SHP77 treated with DMSO at 0.1 percent for 48 hours (cell line): ENCODE data around the gene NUP188.
A peak's percentile ranks its signal among the peaks of the same experiment; 100 is the strongest.

Source experiments
- DNase-seq: peaks from one replicate; lab custom pipeline; 2025; lab: John Stamatoyannopoulos, UW

NUP188 gene

DNA sequence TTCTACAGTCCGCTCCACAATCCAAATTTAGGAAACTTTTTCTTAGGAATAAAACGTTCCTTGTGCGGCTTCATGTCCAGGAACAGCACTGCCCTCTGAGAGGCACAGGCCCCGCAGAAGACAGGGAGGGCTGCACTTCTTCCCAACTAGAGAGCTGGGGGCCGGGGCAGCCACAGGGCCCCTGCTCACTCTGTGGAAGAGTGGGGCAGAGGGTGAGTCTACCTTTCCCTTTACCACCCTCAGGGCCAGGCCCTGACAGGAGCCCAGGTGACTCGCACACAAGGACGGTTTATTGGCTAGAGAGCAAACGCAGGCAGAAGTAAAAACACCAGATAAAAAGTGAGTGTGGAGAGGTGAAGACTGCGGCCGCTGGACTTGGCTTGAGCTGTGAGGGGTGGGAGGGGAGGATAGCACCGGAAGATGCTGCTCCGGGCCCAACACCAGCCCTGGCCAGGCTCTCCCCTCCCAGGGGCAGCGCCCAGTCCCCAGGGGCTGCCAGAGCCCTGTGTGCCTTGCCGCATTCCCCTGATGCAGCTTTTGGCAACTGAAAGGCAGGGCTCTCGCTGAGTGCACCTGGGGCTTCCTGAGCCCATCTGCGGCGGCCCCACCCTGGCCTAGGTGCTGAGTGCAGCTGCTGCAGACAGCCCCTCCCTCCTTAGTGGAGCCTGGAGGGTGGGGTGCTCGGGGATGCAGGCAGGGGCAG lies 60.4 kb downstream of the NUP188 start:
- no peak for DNase-seq

DNA sequence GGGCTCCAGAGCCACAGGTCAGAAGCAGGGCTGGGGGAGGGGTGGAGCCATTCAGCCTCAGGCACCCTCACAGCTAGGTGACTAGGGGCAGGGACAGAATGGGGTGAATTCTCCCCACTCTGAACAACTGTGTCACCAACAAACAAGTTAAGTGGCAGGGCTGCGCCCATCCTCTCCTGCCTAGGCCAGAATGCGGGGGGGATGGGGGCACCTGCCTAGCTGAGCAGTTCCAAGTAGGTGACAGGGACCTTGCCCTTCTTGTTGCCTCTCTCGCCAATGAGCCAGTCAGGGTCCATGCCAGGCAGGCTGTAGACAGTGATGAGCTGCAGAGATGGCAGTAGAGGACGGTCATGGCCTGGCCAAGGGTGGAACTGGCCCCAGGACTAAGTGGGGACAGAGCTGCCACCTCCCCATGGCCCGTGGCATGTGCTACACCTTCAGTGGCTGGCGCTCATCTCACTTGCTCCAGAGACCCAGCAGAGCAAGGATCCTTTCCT lies 61.0 kb downstream of the NUP188 start:
- no peak for DNase-seq

DNA sequence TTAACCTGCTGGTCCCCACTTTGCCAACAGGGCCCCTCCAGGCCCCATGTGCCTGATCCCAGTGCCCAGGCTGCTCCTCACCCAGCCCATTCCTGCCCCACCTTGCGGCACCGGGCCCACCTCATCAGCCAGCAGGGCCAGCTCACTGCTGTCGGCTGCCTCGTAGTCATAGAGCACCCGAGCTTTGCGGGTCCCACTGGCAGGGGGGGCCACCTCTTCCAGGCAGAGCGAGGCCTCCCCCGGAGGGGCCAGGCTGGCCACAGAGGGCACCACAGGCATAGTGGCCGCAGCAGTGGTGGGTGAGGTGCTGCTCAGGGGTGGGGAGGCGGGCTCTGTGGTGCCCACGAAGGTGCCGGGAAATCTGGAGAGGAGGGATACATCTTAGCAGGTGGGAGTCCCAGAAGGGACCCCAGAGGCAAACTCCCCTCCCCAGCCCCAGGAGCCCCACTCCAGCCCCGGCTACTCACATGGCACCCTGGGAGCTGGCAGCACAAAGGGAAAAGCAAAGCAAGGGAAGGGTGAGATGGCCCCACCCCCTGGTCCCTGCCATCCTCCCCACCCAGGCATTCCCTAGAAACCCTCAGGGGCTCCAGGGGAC lies 61.6 kb downstream of the NUP188 start:
- DNase-seq, result no peak

DNA sequence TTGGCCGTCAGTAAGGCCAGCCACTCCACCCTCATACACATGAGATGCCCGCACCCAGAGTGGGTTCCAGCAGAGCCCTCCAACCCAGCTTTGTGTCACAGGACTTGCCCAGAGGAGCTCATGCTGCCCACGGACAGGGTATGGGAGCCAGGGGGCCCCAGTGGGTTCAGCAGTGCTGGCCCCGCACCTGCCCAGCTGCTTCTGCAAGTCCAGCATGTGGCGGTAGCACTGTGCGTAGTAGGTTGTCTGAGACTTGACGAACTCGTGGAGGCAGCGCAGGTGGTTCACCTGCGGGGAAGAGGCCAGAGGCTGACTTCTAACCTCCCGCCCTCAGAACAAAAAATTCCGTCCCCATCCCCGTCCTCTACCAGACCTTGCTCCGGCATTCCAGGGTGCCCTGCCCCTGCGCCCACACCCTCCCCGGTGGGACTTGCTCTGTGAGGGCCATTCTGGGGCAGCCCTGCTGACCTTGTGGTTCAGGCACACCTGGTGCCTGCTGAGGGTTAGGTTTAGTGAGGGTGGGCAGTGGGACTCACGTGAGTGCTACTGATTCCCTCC lies 62.2 kb downstream of the NUP188 start:
- DNase-seq, result no peak

DNA sequence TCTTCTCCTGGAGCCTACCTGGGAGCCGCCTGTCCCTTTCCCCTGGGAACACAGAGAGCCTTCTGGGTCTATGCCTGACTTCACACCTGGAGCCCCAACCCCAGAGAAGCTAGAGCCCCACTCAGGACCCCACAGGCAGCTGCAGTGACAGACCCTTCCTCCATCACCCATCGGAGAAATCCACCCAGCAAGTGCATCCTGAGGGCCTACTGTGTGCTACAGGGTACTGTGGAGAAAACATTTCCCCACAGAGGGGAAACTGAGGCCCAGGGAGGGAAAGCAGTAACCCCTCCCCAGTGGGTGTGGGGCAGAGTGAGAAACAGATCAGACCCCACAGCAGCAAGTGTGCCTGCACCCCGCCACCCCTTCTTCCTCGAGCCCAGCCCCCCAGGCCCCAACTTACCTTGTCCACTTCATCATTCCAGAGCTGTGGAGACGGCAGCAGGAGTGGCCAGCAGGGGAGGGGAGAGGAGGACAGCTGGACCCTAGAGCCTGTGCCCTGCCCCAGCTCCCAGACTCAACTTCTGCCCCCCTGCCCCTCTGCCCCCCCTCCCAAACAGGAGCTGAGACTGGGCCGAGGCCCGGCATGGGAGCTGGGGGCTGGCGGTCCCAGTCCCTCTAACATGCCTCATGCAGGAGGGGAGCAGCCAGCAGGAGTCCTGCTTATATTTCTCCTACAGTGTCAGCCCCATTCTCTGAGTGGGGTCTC lies 62.9 kb downstream of the NUP188 start:
- no peak for DNase-seq

DNA sequence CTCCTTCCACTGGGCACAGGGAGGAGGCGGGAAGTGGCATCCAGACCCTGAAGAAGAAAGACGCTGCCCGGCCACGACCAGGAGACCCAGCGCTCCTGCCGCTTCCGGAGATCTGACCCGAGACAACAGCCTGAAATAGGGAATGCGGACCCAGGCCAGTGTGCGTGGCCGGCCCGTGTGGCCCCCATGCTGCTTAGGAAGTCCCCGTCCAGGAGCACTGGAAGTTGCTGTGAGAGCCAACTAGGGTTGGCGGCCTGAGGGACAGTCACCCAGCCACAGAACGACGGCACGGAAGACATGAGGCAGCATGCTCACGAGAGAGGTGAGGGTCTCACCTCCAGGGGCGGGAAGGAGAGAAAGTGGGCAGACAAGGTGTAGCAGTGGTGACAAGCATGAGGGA lies 63.7 kb downstream of the NUP188 start:
- no peak for DNase-seq

DNA sequence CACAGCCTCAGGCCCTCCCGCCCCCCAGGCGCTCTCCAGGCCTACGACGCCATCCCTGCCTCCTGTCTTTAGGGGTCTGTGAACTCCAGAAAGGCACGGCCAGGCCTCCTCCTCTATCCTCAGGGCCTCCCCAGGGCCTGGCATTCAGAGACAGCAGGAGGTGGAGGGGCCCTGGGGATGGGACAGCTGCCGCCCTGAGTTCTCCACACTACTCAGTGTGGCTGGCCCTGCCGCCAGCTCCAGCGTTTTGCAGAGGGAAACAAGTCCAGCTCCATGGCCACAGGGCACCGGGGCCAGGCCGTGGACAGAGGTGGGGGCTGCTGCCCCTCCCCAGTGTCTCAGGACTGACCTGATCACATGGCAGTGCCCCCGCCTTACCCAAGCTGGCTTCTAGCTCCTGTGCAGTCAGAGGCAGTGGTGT lies 64.3 kb downstream of the NUP188 start:
- no peak for DNase-seq

DNA sequence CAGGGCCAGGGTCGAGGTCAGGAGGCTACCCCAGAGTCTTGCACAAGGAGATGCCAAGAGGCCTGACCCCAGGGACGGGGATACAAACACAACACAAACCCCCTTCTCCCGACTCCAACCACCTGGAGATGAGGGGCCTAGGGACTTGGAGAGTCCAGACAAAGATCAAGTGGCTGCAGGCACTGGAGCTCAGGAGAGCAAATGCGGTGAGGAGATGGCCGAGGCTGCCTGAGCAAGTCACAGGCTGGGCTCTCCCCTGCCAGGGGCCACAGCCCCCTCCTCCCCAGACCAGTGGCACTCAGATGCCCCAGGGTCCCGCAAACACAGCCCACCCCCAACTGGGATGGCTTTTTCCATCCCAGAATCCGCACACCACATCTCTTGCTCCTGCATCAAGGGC lies 64.8 kb downstream of the NUP188 start:
- no peak for DNase-seq

DNA sequence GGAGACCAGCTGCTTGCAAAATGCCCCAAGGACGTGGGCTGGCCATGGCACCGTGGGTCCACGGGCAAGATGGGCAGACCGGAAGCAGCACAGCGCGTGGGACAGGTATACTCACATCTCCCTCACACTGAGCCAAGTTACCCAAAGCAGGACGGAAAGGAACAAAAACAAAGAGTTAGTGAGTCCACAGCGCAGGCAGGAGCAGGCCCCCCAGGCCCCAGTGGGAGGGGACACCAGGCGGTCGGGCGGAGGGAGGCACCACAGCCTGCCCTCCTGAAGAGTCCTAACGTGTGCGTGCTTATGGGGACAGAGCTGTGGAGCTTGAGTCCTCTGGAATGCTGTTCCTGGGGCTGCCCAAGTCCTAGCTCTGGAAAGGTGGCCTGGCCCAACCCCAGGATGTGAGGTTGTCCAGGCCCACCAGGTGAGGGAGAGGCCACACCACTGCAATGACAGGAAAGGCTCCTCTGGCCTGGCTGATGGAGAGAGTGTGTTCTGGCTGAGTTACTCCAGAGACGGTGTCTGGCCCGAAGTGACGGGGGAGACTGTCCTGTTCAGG lies 65.5 kb downstream of the NUP188 start:
- DNase-seq, result no peak

DNA sequence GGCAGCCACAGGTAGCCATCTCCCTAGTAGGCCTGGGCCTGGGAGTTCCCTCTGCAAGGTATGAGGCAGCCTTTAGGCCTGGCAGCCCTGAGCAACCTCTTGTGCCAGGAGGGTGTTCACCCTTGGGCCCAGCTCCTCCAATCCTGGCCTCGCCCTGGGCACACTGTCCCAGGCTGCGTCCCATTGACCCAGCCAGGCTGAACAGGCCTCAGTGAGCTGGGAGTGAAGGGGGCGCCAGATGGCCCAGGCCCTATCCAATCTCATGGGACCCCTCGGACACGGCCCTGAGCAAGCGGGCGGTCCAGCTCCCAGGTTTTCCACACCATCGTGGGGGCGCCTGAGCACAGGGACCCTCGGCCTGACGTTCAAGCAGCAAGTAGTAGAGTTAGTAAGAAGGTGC lies 66.2 kb downstream of the NUP188 start:
- DNase-seq, result no peak

DNA sequence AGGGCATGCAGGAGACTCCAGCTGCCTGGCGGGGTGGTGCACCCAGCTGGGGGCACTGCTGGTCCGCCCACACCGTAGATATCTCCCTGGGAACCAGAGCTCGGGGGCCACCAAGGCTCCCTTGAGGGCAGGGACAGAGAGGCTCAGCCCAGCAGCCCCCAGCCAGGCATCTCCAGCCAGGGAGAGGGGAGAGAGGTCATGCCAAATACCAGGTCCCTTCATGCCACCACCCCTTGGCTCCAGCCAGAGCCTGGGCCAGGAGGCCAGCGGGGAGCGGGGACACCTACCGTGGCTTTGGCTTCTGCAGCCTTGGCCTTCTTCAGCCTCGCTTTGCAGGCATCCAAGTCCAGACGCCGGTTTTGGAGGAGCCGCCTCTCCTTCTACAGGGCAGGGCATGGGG lies 66.6 kb downstream of the NUP188 start:
- DNase-seq, result no peak

DNA sequence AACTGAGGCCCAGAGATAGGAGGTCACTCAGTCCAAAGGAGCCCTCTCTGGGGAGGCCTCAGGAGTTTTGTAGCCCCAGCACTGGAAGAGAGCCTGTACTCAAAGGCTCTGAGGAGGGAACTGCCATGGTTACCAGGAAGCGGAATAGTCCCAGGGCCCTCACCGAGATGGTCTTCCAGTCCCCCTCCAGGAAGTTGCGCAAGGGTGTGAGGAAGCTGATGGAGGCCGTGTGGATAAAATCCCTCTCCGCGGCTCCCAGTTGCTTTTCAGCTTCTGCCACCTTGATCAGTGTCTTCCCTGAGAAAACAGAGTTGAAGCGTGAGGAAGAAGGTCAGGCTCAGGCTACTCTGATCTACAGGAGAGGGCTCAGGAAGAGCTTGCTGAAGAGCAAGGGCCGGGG lies 67.1 kb downstream of the NUP188 start:
- DNase-seq, result no peak

DNA sequence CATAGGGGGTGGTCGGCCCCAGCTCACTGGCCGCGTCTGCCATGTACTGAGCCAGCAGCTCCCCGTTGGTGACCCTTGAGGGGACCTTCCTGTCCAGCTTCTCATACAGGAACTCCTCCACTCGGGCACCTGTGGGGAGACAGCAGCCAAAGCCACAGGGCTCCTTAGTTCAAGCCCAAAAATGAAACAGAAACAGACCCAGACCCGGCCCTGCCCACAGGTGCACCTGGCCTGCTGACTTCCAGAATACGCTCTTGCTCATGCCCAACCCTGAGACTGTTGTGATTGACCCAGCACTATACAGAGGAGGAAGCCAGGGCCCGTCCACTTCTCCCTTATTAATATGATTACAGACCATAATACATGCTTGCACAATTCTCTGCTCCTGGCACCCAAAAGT lies 73.6 kb downstream of the NUP188 start:
- no peak for DNase-seq

DNA sequence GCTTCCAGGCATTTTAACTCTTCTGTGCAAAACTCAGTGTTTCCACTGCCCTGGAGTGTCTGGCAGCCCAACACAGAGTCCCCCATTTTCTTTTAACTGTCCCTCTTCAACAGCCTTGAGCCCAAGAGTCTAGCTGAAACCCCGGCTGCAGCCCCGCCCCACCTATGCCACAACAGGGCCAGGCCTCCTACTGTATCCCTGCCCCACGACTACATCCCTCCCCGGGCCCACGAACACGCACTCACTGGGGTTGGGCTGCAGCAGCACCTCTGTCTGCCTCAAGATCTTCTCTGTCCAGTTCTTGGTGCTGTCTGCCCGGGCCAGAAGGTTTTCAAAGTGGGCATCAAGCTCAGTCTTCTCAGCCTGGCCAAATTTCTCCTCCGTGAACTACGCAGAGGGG lies 74.5 kb downstream of the NUP188 start:
- DNase-seq, result no peak

DNA sequence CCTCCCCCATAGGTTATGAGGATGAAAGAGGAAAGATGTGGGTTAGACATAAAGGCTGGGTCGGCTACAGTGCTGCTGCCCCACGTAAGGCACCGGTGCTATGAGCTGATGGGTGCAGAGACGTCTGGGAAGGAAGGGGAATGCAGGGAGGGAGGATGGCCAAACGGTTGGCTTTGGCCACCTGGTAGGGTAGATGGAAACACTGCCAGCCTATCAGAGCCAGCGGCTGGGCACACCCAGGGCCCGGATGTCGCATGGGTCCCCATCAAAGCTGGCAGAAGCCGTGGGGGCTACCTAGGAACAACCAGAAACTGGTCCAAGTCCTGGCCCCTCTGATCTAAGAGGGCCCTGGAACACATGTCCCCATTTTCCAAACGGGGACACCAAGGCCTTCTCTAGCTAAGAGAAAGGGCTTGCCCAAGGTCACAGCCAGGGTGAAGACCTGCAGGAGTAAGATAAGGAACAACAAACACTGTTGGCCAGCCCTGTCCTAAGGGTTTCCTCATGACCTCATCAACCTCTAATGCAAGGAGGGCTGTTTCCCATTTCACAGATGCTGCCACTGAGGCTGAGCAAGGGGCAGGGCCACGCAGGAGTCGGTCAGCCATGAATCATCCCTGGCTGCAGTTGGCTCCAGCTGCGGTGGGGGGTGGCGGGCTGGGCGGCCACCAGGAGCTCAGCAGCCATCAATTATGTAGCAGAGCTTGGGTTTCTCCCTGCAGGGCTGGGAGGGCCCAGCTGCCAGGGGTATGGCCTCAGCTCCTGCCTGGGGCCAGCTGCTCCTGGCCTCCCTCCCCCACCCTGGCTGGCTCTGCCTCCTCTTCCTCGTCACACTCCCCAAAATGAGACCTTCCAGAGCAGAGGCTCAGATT lies 75.8 kb downstream of the NUP188 start:
- DNase-seq, result peak; percentile 80

DNA sequence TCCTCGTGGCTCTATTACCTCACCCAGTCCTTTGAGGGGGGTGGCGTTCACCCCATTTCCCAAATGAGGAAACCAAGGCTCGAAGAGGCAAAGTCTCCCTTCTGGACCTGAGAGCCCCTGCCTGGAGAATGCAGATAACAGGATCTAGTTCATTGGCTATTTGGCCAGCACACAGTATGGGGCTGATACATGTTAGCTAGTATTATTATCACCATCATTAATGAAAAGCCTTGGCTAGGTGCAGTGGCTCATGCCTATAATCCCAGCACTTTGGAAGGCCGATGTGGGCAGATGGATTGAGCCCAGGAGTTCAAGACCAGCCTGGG lies 76.4 kb downstream of the NUP188 start:
- DNase-seq, result no peak

DNA sequence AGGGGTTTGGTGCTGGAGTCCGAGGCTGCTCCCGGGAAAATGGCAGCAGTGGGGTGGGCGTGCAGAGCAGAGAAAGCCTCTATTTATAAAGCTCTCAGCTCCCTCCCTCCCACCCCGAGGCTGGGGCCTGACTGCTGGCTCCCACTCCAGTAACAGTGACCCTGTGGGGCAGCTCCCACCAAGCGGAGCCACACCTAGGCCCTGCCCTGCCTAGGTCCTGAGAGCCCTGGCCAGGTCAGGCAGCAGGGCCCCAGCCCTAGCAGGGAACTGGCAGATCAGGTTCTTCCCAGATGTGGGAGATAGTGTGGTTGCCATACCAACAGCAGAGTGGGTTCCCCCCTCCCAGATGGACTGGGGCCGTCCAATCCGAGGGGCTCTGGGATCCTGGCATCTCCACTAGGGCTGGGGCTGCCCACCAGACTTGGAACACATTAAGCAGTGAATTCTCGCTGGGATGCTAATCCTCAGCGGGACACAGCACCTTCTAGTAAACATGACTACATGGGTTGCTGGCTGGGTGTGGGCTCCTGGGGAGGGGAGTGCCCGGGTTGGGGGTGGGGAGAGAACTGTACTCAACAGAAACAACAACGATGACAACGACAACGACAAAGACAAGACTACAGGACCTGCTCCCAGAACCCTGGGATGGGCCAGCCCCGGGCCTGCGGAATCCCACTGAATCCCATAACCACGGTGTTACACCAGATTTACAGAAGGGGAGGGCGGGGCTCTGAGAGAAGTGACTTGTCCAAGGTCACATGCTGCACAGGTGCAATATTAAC lies 79.1 kb downstream of the NUP188 start:
- DNase-seq, result no peak

DNA sequence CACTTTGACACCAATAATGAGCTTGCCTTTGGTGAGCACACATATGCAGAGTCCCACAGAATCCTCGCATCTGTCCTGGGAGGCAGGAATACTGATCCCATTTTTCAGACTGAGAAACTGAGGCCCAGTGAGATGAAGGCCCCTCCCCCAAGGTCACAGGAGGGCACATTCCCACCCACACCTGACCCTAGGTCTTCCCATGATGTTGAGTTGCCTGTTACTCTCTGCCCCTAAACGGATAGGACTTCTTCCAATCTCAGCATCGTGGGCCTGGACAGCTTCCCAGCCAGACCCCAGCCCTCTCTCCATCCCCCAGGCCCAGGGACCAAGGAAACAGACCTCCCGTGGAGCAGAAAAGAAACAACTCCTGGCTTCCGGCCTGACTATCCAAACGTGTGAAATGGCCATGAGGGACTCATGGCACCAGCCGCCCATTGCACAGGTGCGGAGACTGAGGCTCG lies 79.8 kb downstream of the NUP188 start:
- no peak for DNase-seq

DNA sequence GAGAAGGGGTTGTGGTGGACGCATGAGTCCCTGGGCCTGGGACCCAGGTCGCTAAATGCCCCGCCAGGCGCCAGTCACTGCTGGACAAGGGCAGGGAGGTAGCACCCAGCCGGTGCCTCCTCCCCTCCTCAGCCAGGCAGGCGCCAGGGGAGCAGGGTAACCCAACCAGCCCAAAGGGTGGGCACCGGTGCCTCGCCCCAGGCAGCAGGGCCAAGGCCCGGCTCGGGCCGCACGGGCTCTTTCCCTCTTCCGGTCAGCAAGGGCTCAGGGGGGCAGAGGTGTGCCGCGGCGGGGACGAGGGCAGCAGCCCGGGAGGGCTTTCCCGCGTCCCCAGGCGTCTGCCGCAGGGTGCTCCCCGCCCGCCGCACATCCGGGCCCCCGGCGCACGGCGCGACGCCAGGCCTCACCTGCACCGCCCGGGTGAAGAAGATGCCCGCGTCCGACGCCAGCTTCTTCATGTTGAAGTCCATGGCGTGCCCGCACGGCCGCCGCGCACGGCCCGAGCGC lies 80.2 kb downstream of the NUP188 start:
- DNase-seq, result peak; percentile 3

DNA sequence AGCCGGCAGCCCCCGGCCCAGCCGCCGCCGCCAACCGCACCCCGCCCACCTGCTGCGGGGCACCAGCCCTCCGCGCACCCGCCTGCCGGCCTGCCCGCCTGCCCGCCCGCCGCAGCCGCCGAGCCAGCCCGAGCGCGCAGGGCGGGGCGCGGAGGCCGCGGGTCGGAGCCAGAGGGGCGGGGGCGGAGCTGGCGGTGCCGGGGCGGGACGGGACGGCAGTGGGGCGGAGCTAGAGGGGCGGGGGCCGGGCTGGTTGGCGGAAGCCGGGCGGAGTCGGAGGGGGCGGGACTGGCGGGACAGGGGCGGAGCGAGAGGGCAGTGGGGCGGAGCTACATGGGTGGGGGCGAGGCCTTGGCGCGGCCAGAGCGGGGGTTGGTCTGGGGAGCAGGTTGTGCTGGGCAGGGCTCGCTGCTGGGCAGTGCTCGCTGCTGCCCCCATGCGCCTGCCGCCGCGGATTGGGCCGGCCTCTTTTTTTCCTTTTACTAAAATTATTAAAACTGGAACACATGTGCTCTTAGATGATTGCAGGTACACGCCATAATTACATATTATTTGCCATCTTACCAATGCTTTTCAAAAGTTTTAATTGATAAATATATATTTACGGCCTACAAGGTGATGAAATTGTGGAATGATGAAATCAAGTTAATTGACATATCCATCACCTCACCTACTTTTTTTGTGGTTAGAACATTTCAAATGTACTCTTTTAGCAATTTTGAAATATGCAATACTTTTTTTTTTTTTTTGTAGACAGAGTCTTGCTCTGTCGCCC lies 80.9 kb downstream of the NUP188 start, which contains the start of gene SH3GLB2:
SH3GLB2 (minus strand) TSS at position 140 of the 775 bp plus-strand sequence. CDS start 177 bp downstream, outside the sequence.
- DNase-seq, result peak; percentile 46
